Activated T-helper 1 cell treated with anti-CD3 and anti-CD28 coated beads, Interleukin-12 subunit alpha, Interleukin-12 subunit beta, Interleukin-2, Interleukin-4 antibody, amounts not matched to agents 30 ng/mL and 10 ng/mL and 1 ng/mL, durations not matched to agents 14 hours and 24 hours and 36 hours (primary cell): Measurements from ENCODE around the gene MARCKS. TPM values are rescaled to one million over a fixed set of nuclear protein-coding genes. Genes with fewer than 3 reads are reported as not detected.

ENCODE experiments used
- DNase-seq: peaks from one replicate; pipeline ENCODE4 v3.0.0; 2021; ENCODE audit warnings: low spot score
- H3K27ac Mint-ChIP-seq: one replicate; pipeline ENCODE4 v1.8.0; 2021; ENCODE audit warnings: mild to moderate bottlenecking, mixed read lengths
- H3K27me3 Mint-ChIP-seq: one replicate; pipeline ENCODE4 v1.8.0; 2022; ENCODE audit warnings: mild to moderate bottlenecking, moderate library complexity, mixed read lengths; ENCODE audit not compliant: insufficient read depth
- H3K36me3 Mint-ChIP-seq: one replicate; pipeline ENCODE4 v1.8.0; 2021; ENCODE audit warnings: low read depth, mixed read lengths
- H3K4me1 Mint-ChIP-seq: one replicate; pipeline ENCODE4 v1.8.0; 2021; ENCODE audit warnings: low read depth, mixed read lengths
- H3K4me3 Mint-ChIP-seq: one replicate; pipeline ENCODE4 v1.8.0; 2021; ENCODE audit warnings: mild to moderate bottlenecking, moderate library complexity, mixed read lengths
- H3K9me3 Mint-ChIP-seq: one replicate; pipeline ENCODE4 v1.8.0; 2021; ENCODE audit warnings: mixed read lengths
- intact Hi-C: fragments of 100-400 bp; cut with micrococcal nuclease; formaldehyde crosslinking; loops from one replicate; pipeline ENCODE4 v1.15.1; 2024
- total RNA-seq: library from RNA; stranded (reverse); gene quantifications from 2 replicates; pipeline ENCODE4 v1.2.3, GENCODE V29; 2022

The MARCKS gene
- total RNA-seq, 1 donor from 2014 or later: 0.10 TPM

- no peak overlapping the region for H3K27ac Mint-ChIP-seq
- peaks cover 6% of the 10 kb centered on the region for H3K4me1 Mint-ChIP-seq
- no peak overlapping the region for H3K4me3 Mint-ChIP-seq
- H3K9me3 Mint-ChIP-seq: no peaks in the 10 kb centered on the region
- DNase-seq: no peak
- intact Hi-C loops: no loop called here
- peaks cover 34% of the 10 kb centered on the region for H3K27me3 Mint-ChIP-seq
- no peaks in the 10 kb centered on the region for H3K36me3 Mint-ChIP-seq
Measured at GRCh38 chr6:113876695-113877094, 19.6 kb downstream of the MARCKS start.

GRCh38 chr6:113879186-113880096 is 22.3 kb downstream of the MARCKS start:
- DNase-seq: no peak
- H3K9me3 Mint-ChIP-seq: no peaks in the 10 kb centered on the region

GRCh38 chr6:113881478-113881980 is 24.4 kb downstream of the MARCKS start:
- Mint-ChIP-seq H3K4me1 (no peaks in the 10 kb centered on the region), H3K36me3 (no peaks in the 10 kb centered on the region), H3K9me3 (no peaks in the 10 kb centered on the region), H3K27me3 (peaks cover 19% of the 10 kb centered on the region), H3K27ac (no peak overlapping the region), H3K4me3 (no peak overlapping the region)
- no peak for DNase-seq
- intact Hi-C loops: no loop called here

More at GRCh38 chr6:113879186-113880096, 22.3 kb downstream of the MARCKS start:
- H3K27ac Mint-ChIP-seq: no peak overlapping the region
- H3K36me3 Mint-ChIP-seq: no peaks in the 10 kb centered on the region
- H3K27me3 Mint-ChIP-seq: peaks cover 23% of the 10 kb centered on the region
- H3K4me3 Mint-ChIP-seq: no peak overlapping the region
- no peaks in the 10 kb centered on the region for H3K4me1 Mint-ChIP-seq
- intact Hi-C loops: loop anchor here (2.0 kb wide), 1 partner anchor 573 kb away; no protein-coding TSS in a partner anchor

- intact Hi-C loops: no loop called here
Measured at GRCh38 chr6:113882336-113883022, 25.3 kb downstream of the MARCKS start.

GRCh38 chr6:113884011-113884410 is 26.9 kb downstream of the MARCKS start:
- Mint-ChIP-seq H3K4me3 (no peak overlapping the region), H3K4me1 (no peaks in the 10 kb centered on the region), H3K9me3 (no peaks in the 10 kb centered on the region), H3K27me3 (peaks cover 11% of the 10 kb centered on the region), H3K36me3 (no peaks in the 10 kb centered on the region), H3K27ac (no peak overlapping the region)
- no peak for DNase-seq
- intact Hi-C loops: no loop called here

More at GRCh38 chr6:113882336-113883022, 25.3 kb downstream of the MARCKS start:
- no peaks in the 10 kb centered on the region for H3K36me3 Mint-ChIP-seq
- H3K4me1 Mint-ChIP-seq: no peaks in the 10 kb centered on the region
- no peak overlapping the region for H3K27ac Mint-ChIP-seq
- H3K27me3 Mint-ChIP-seq: peaks cover 16% of the 10 kb centered on the region
- no peak for DNase-seq
- no peak overlapping the region for H3K4me3 Mint-ChIP-seq
- no peaks in the 10 kb centered on the region for H3K9me3 Mint-ChIP-seq

- no peak for DNase-seq
- peaks cover 3% of the 10 kb centered on the region for H3K27me3 Mint-ChIP-seq
- H3K27ac Mint-ChIP-seq: no peak overlapping the region
- intact Hi-C loops: no loop called here
- H3K4me3 Mint-ChIP-seq: no peak overlapping the region
- no peaks in the 10 kb centered on the region for H3K36me3 Mint-ChIP-seq
- no peaks in the 10 kb centered on the region for H3K9me3 Mint-ChIP-seq
- H3K4me1 Mint-ChIP-seq: no peaks in the 10 kb centered on the region
Measured at GRCh38 chr6:113886512-113886911, 29.4 kb downstream of the MARCKS start.

- intact Hi-C loops: no loop called here
- Mint-ChIP-seq H3K9me3 (no peaks in the 10 kb centered on the region), H3K4me3 (no peak overlapping the region), H3K4me1 (no peaks in the 10 kb centered on the region), H3K36me3 (no peaks in the 10 kb centered on the region), H3K27ac (no peak overlapping the region), H3K27me3 (peaks cover 3% of the 10 kb centered on the region)
- DNase-seq: no peak
Measured at GRCh38 chr6:113888493-113888892, 31.3 kb downstream of the MARCKS start.

- H3K36me3 Mint-ChIP-seq: no peaks in the 10 kb centered on the region
- H3K9me3 Mint-ChIP-seq: no peaks in the 10 kb centered on the region
- no peak for DNase-seq
- H3K27ac Mint-ChIP-seq: no peak overlapping the region
- intact Hi-C loops: no loop called here
- peaks cover 3% of the 10 kb centered on the region for H3K27me3 Mint-ChIP-seq
- H3K4me3 Mint-ChIP-seq: no peak overlapping the region
- no peaks in the 10 kb centered on the region for H3K4me1 Mint-ChIP-seq
Measured at GRCh38 chr6:113888956-113889630, 31.9 kb downstream of the MARCKS start.

- no peaks in the 10 kb centered on the region for H3K9me3 Mint-ChIP-seq
- intact Hi-C loops: no loop called here
- no peaks in the 10 kb centered on the region for H3K27me3 Mint-ChIP-seq
- DNase-seq: no peak
- no peak overlapping the region for H3K27ac Mint-ChIP-seq
- no peaks in the 10 kb centered on the region for H3K4me1 Mint-ChIP-seq
- H3K4me3 Mint-ChIP-seq: no peak overlapping the region
- H3K36me3 Mint-ChIP-seq: no peaks in the 10 kb centered on the region
Measured at GRCh38 chr6:113893451-113893850, 36.3 kb downstream of the MARCKS start.

GRCh38 chr6:113893866-113894265 is 36.7 kb downstream of the MARCKS start:
- no peak overlapping the region for H3K4me3 Mint-ChIP-seq
- intact Hi-C loops: no loop called here

GRCh38 chr6:113894712-113895674 is 37.8 kb downstream of the MARCKS start:
- DNase-seq: no peak
- intact Hi-C loops: no loop called here
- no peaks in the 10 kb centered on the region for H3K27me3 Mint-ChIP-seq
- no peaks in the 10 kb centered on the region for H3K9me3 Mint-ChIP-seq
- no peaks in the 10 kb centered on the region for H3K4me1 Mint-ChIP-seq
- H3K27ac Mint-ChIP-seq: no peak overlapping the region
- no peaks in the 10 kb centered on the region for H3K36me3 Mint-ChIP-seq
- no peak overlapping the region for H3K4me3 Mint-ChIP-seq

More at GRCh38 chr6:113893866-113894265, 36.7 kb downstream of the MARCKS start:
- DNase-seq: no peak
- Mint-ChIP-seq H3K27ac (no peak overlapping the region), H3K9me3 (no peaks in the 10 kb centered on the region), H3K36me3 (no peaks in the 10 kb centered on the region), H3K27me3 (no peaks in the 10 kb centered on the region), H3K4me1 (no peaks in the 10 kb centered on the region)

- no peak overlapping the region for H3K4me3 Mint-ChIP-seq
- H3K36me3 Mint-ChIP-seq: no peaks in the 10 kb centered on the region
- no peak for DNase-seq
- no peak overlapping the region for H3K27ac Mint-ChIP-seq
- H3K27me3 Mint-ChIP-seq: peaks cover 2% of the 10 kb centered on the region
- intact Hi-C loops: no loop called here
- H3K9me3 Mint-ChIP-seq: no peaks in the 10 kb centered on the region
- H3K4me1 Mint-ChIP-seq: no peaks in the 10 kb centered on the region
Measured at GRCh38 chr6:113901482-113901881, 44.3 kb downstream of the MARCKS start.
